ENCODE measurements around the gene ITGA3. TPM values are rescaled to one million over a fixed set of nuclear protein-coding genes. Genes with fewer than 3 reads are reported as not detected.

The ITGA3 gene
- total RNA-seq (ENCODE audit: unreplicated experiment), result 13.2 TPM
- long read RNA-seq, result 0 reads

- peaks cover 5% of the 10 kb centered on the region for H3K9me3 Mint-ChIP-seq (ENCODE audit: unreplicated experiment)
- peak within 1 kb of the TSS; percentile 78 for H3K27ac Mint-ChIP-seq (ENCODE audit: unreplicated experiment)
- H3K27me3 Mint-ChIP-seq (ENCODE audit: unreplicated experiment), result peaks cover 18% of the 10 kb centered on the region
- no peaks in the 10 kb centered on the region for H3K36me3 Mint-ChIP-seq (ENCODE audit: unreplicated experiment)
- H3K4me1 Mint-ChIP-seq (ENCODE audit: low read depth, unreplicated experiment), result peaks cover 33% of the 10 kb centered on the region
- no peak for TF ChIP-seq CTCF (IDR thresholded peaks at IDR 0.05; ENCODE audit: partially characterized antibody, unreplicated experiment)
- peak; percentile 83 for DNase-seq
- H3K4me3 Mint-ChIP-seq (ENCODE audit: unreplicated experiment), result peak within 1 kb of the TSS; percentile 88
Observed at GRCh38 chr17:50055426-50056216, at the start of gene ITGA3. TSS of gene ITGA3 (plus strand) at chr17:50056110. CDS start at chr17:50056440, 330 bp downstream.

GRCh38 chr17:50009282-50009681 is 46.6 kb upstream of the ITGA3 start:
- Mint-ChIP-seq H3K27me3 (ENCODE audit: unreplicated experiment) (peaks cover 2% of the 10 kb centered on the region), H3K9me3 (ENCODE audit: unreplicated experiment) (no peaks in the 10 kb centered on the region), H3K27ac (ENCODE audit: unreplicated experiment) (no peak overlapping the region), H3K4me1 (ENCODE audit: low read depth, unreplicated experiment) (no peaks in the 10 kb centered on the region), H3K36me3 (ENCODE audit: unreplicated experiment) (peaks cover 5% of the 10 kb centered on the region), H3K4me3 (ENCODE audit: unreplicated experiment) (no peak overlapping the region)
- TF ChIP-seq CTCF (IDR thresholded peaks at IDR 0.05; ENCODE audit: partially characterized antibody, unreplicated experiment), result no peak
- no peak for DNase-seq

GRCh38 chr17:50013079-50013478 is 42.8 kb upstream of the ITGA3 start:
- Mint-ChIP-seq H3K36me3 (ENCODE audit: unreplicated experiment) (peaks cover 11% of the 10 kb centered on the region), H3K27ac (ENCODE audit: unreplicated experiment) (no peak overlapping the region), H3K4me1 (ENCODE audit: low read depth, unreplicated experiment) (no peaks in the 10 kb centered on the region), H3K4me3 (ENCODE audit: unreplicated experiment) (no peak overlapping the region), H3K9me3 (ENCODE audit: unreplicated experiment) (peaks cover 3% of the 10 kb centered on the region), H3K27me3 (ENCODE audit: unreplicated experiment) (peaks cover 4% of the 10 kb centered on the region)
- no peak for DNase-seq
- TF ChIP-seq CTCF (IDR thresholded peaks at IDR 0.05; ENCODE audit: partially characterized antibody, unreplicated experiment), result no peak

- Mint-ChIP-seq H3K4me1 (ENCODE audit: low read depth, unreplicated experiment) (no peaks in the 10 kb centered on the region), H3K27ac (ENCODE audit: unreplicated experiment) (no peak overlapping the region), H3K4me3 (ENCODE audit: unreplicated experiment) (no peak overlapping the region), H3K36me3 (ENCODE audit: unreplicated experiment) (peaks cover 11% of the 10 kb centered on the region), H3K27me3 (ENCODE audit: unreplicated experiment) (peaks cover 4% of the 10 kb centered on the region), H3K9me3 (ENCODE audit: unreplicated experiment) (peaks cover 3% of the 10 kb centered on the region)
- DNase-seq, result no peak
- TF ChIP-seq CTCF (IDR thresholded peaks at IDR 0.05; ENCODE audit: partially characterized antibody, unreplicated experiment), result no peak
Observed at GRCh38 chr17:50014471-50015088, 41.3 kb upstream of the ITGA3 start.

GRCh38 chr17:50015146-50015545 is 40.8 kb upstream of the ITGA3 start:
- Mint-ChIP-seq H3K36me3 (ENCODE audit: unreplicated experiment) (peaks cover 11% of the 10 kb centered on the region), H3K27ac (ENCODE audit: unreplicated experiment) (no peak overlapping the region), H3K27me3 (ENCODE audit: unreplicated experiment) (peaks cover 4% of the 10 kb centered on the region), H3K4me3 (ENCODE audit: unreplicated experiment) (no peak overlapping the region), H3K9me3 (ENCODE audit: unreplicated experiment) (peaks cover 3% of the 10 kb centered on the region), H3K4me1 (ENCODE audit: low read depth, unreplicated experiment) (no peaks in the 10 kb centered on the region)
- no peak for TF ChIP-seq CTCF (IDR thresholded peaks at IDR 0.05; ENCODE audit: partially characterized antibody, unreplicated experiment)
- no peak for DNase-seq
